HCT116 (cell line): ENCODE results near the gene MYO1B. TPM values are rescaled to one million over a fixed set of nuclear protein-coding genes. Genes with fewer than 3 reads are reported as not detected.

Source experiments
- ATAC-seq: fragments of 200-7000 bp; cut with Tn5 transposase; 2 replicates; pipeline ENCODE4 v1.9.1; 2020; ENCODE audit warnings: mild to moderate bottlenecking, moderate library complexity
- BruUV-seq: library from RNA; stranded (reverse); fragments of 400-500 nt; replicated peaks from 2 replicates; lab custom pipeline; 2021; lab: Mats Ljungman, UMichigan
- CTCF ChIA-PET: fragments of 300-600 bp; sonication (Branson Sonifier 250); formaldehyde crosslinking; loops from one replicate; lab custom pipeline; 2021; ENCODE audit warnings: antibody characterized with exemption; lab: Charles Lee
- POLR2A ChIA-PET: fragments of 300-600, 350-600 bp; sonication (Branson Sonifier 250); formaldehyde crosslinking; loops from one replicate; lab custom pipeline; 2021; ENCODE audit warnings: antibody characterized with exemption; lab: Charles Lee
- RAD21 ChIA-PET, 2 experiments: fragments of 300-600 bp; sonication (Branson Sonifier 250); formaldehyde crosslinking; loops; one replicate each; lab custom pipeline; 2023; ENCODE audit warnings: low total read pairs in 2 of 2; ENCODE audit not compliant: uncharacterized antibody in 2 of 2, unreplicated experiment in 2 of 2, low non-redundant PET in 1 of 2; lab: Charles Lee
- DNase-seq: peaks from one replicate; pipeline ENCODE4 v3.0.0-alpha.2; 2010; ENCODE audit warnings: low read depth, low spot score
- H2AFZ ChIP-seq: fragments of 200-600 bp; shearing (Covaris generic), sonication (generic); 2 replicates; pipeline ENCODE4 v1.6.1; 2017; ENCODE audit warnings: low read depth, mixed run types, mixed read lengths, antibody characterized with exemption, low read length; ENCODE audit not compliant: poor library complexity, severe bottlenecking
- H3K27ac ChIP-seq: 2 replicates; pipeline ENCODE4 v1.5.1; 2012; ENCODE audit warnings: low read depth, low read length
- H3K27me3 ChIP-seq: fragments of 200-600 bp; sonication (generic); 2 replicates; pipeline ENCODE4 v1.6.1; 2016; ENCODE audit warnings: mixed run types, low read length, mixed read lengths; ENCODE audit not compliant: insufficient read depth
- H3K36me3 ChIP-seq, 2 experiments: fragments of 200-500 bp in 1 of 2; fragments of 200-600 bp in 1 of 2; sonication (Bioruptor generic) in 1 of 2; sonication (generic) in 1 of 2; 2 replicates each; pipeline versions ENCODE4 v1.5.1 to v1.6.1; 2014 to 2016; ENCODE audit warnings: low read length in 2 of 2, inconsistent platforms in 1 of 2, mixed read lengths in 1 of 2, mixed run types in 1 of 2; ENCODE audit not compliant: insufficient read depth in 2 of 2, control insufficient read depth in 1 of 2
- H3K4me1 ChIP-seq, 2 experiments: fragments of 200-600 bp in 1 of 2; sonication (generic) in 1 of 2; 2 replicates each; pipeline versions ENCODE4 v1.5.1 to v1.6.1; 2012 to 2017; ENCODE audit warnings: low read length in 2 of 2, inconsistent platforms in 1 of 2, mild to moderate bottlenecking in 1 of 2, mixed read lengths in 1 of 2, mixed run types in 1 of 2, moderate library complexity in 1 of 2; ENCODE audit not compliant: insufficient read depth in 2 of 2, control insufficient read depth in 1 of 2
- H3K4me2 ChIP-seq: fragments of 200-600 bp; sonication (generic); 2 replicates; pipeline ENCODE4 v1.6.1; 2017; ENCODE audit warnings: mixed run types, low read length, mixed read lengths
- H3K4me3 ChIP-seq, 2 experiments: fragments of 200-600 bp in 1 of 2; sonication (generic) in 1 of 2; replicated peaks in 1 of 2; 2 replicates each; pipeline ENCODE4 v1.5.1; 2011 to 2016; ENCODE audit warnings: low read length in 2 of 2, control low read depth in 1 of 2, low read depth in 1 of 2, mild to moderate bottlenecking in 1 of 2, mixed read lengths in 1 of 2, mixed run types in 1 of 2
- H3K79me2 ChIP-seq: fragments of 200-600 bp; sonication (generic); 2 replicates; pipeline ENCODE4 v1.6.1; 2017; ENCODE audit warnings: mild to moderate bottlenecking, mixed run types, low read length, moderate library complexity, mixed read lengths; ENCODE audit not compliant: insufficient read depth
- H3K9ac ChIP-seq: fragments of 200-600 bp; sonication (generic); 2 replicates; pipeline ENCODE4 v1.6.1; 2016; ENCODE audit warnings: low read length, mixed read lengths
- H3K9me2 ChIP-seq: fragments of 200-600 bp; sonication (generic), shearing (Covaris generic); 2 replicates; pipeline ENCODE4 v1.6.1; 2017; ENCODE audit warnings: mixed run types, mild to moderate bottlenecking, moderate library complexity; ENCODE audit not compliant: insufficient read depth
- H3K9me3 ChIP-seq, 2 experiments: fragments of 200-500 bp in 1 of 2; fragments of 200-600 bp in 1 of 2; sonication (Bioruptor generic) in 1 of 2; sonication (generic) in 1 of 2; 2 replicates each; pipeline ENCODE4 v1.6.1; 2014 to 2017; ENCODE audit warnings: low read length in 2 of 2, mixed read lengths in 2 of 2, inconsistent platforms in 1 of 2, low read depth in 1 of 2, mild to moderate bottlenecking in 1 of 2, mixed run types in 1 of 2, moderate library complexity in 1 of 2; ENCODE audit not compliant: control insufficient read depth in 1 of 2, insufficient read depth in 1 of 2
- H4K20me1 ChIP-seq: fragments of 200-600 bp; sonication (generic), shearing (Covaris generic); 2 replicates; pipeline ENCODE4 v1.6.1; 2017; ENCODE audit warnings: mixed run types, mild to moderate bottlenecking, moderate library complexity; ENCODE audit not compliant: insufficient read depth
- CEBPB ChIP-seq: IDR thresholded peaks from 2 replicates; pipeline ENCODE4 v1.6.1; 2012; ENCODE audit warnings: low read depth
- EZH2phosphoT487 ChIP-seq: fragments of 200-600 bp; IDR thresholded peaks from 2 replicates; pipeline ENCODE4 v1.6.1; 2018; ENCODE audit warnings: antibody characterized with exemption, borderline replicate concordance
- FOSL1 ChIP-seq: IDR thresholded peaks from 2 replicates; pipeline ENCODE4 v1.6.1; 2012; ENCODE audit warnings: low read depth
- JUND ChIP-seq: IDR thresholded peaks from 2 replicates; pipeline ENCODE4 v1.6.1; 2012
- RAD21 ChIP-seq: IDR thresholded peaks from 2 replicates; pipeline ENCODE4 v1.6.1; 2012; ENCODE audit warnings: low read depth, mild to moderate bottlenecking
- SIN3A ChIP-seq: IDR thresholded peaks from 2 replicates; pipeline ENCODE4 v1.6.1; 2012; ENCODE audit warnings: low read depth
- SP1 ChIP-seq: IDR thresholded peaks from 2 replicates; pipeline ENCODE4 v1.6.1; 2012; ENCODE audit warnings: low read depth
- intact Hi-C: fragments of 100-400 bp; cut with micrococcal nuclease; formaldehyde crosslinking; loops from 2 replicates; pipeline ENCODE4 v1.10.0; 2022
- total RNA-seq: library from RNA; stranded (reverse); gene quantifications from one replicate; pipeline ENCODE4 v1.2.1, GENCODE V29; 2021; ENCODE audit not compliant: unreplicated experiment
- TF ChIP-seq, protein P1 (sequence below): IDR thresholded peaks from 2 replicates; pipeline ENCODE4 v1.6.1; 2012
- TF ChIP-seq, protein P2 (sequence below): IDR thresholded peaks from 2 replicates; pipeline ENCODE4 v1.6.1; 2012
- TF ChIP-seq, protein P3 (sequence below): IDR thresholded peaks from 2 replicates; pipeline ENCODE4 v1.6.1; 2011; ENCODE audit warnings: mild to moderate bottlenecking, low read length, moderate library complexity; ENCODE audit not compliant: insufficient replicate concordance; ENCODE audit errors: extremely low read depth
- TF ChIP-seq, protein P4 (sequence below), 3 experiments: fragments of 200-600 bp in 1 of 3; sonication (generic) in 1 of 3; IDR thresholded peaks in 2 of 3; conservative IDR thresholded peaks in 1 of 3; 2 replicates each; pipeline ENCODE4 v1.5.1; 2012 to 2017; ENCODE audit warnings: low read depth in 2 of 3, low read length in 2 of 3, antibody characterized with exemption in 1 of 3, borderline replicate concordance in 1 of 3, control low read depth in 1 of 3, mild to moderate bottlenecking in 1 of 3, mixed read lengths in 1 of 3, mixed run types in 1 of 3, moderate library complexity in 1 of 3; ENCODE audit not compliant: insufficient read depth in 1 of 3

MYO1B gene
- total RNA-seq, 1 experiment from 2014 or later: 51.7 TPM

DNA sequence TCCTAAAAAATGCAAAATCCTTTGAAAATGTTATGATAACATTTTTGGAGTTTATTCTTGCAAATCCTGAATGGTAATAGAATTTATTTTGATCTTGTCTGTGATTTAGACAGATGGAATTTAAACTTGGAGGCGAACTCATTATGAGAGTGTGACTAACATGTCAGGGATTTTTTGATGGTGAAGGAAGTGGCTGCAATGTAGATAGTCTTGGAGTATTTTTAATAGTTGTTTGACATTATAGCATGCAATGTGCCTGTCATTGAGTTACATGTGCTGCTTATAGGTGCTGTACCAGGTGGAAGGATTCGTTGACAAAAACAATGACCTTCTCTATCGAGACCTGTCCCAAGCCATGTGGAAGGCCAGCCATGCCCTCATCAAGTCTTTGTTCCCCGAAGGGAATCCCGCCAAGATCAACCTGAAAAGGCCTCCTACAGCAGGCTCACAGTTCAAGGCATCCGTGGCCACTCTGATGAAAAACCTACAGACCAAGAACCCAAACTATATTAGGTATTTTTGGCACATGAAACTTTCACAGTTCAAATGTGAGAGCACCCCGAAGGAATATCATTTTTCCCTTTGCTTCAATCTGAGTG lies 141.8 kb downstream of the MYO1B start:
- H3K4me1 ChIP-seq: peaks cover 0 to 25% of the 10 kb centered on the region in 2 experiments; a peak in 3 of 4 replicates
- H3K9me2 ChIP-seq: no peaks in the 10 kb centered on the region
- H3K9ac ChIP-seq: no peak overlapping the region
- peak overlapping the region; percentile 48 for H3K4me2 ChIP-seq
- peak overlapping the region; percentile 21; the same call in 1 of the 2 replicates for H3K27ac ChIP-seq
- no peaks in the 10 kb centered on the region for H3K27me3 ChIP-seq
- H3K36me3 ChIP-seq: peaks cover 12 to 16% of the 10 kb centered on the region in 2 experiments; a peak in 3 of 4 replicates
- ChIA-PET CTCF (no interaction called here), POLR2A (no interaction called here), RAD21 (no interaction called here)
- H4K20me1 ChIP-seq: no peaks in the 10 kb centered on the region
- no peak overlapping the region for H3K4me3 ChIP-seq
- H3K79me2 ChIP-seq: no peaks in the 10 kb centered on the region
- peak; percentile 63 for ATAC-seq
- BruUV-seq: no TSS peak
- DNase-seq: no peak
- intact Hi-C loops: no loop called here
- H3K9me3 ChIP-seq: no peaks in the 10 kb centered on the region
- TF ChIP-seq, protein P1, sequence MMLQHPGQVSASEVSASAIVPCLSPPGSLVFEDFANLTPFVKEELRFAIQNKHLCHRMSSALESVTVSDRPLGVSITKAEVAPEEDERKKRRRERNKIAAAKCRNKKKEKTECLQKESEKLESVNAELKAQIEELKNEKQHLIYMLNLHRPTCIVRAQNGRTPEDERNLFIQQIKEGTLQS: no peak
- TF ChIP-seq RAD21 (no peak), JUND (peak; percentile 45; the same call in 1 of the 2 replicates), SIN3A (no peak), EZH2phosphoT487 (no peak), SP1 (peak; percentile 24; the same call in 1 of the 2 replicates), FOSL1 (peak; percentile 38; the same call in 1 of the 2 replicates), CEBPB (no peak)
- TF ChIP-seq, protein P2, sequence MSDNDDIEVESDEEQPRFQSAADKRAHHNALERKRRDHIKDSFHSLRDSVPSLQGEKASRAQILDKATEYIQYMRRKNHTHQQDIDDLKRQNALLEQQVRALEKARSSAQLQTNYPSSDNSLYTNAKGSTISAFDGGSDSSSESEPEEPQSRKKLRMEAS: peak; percentile 37; the same call in 1 of the 2 replicates
- TF ChIP-seq, protein P3, sequence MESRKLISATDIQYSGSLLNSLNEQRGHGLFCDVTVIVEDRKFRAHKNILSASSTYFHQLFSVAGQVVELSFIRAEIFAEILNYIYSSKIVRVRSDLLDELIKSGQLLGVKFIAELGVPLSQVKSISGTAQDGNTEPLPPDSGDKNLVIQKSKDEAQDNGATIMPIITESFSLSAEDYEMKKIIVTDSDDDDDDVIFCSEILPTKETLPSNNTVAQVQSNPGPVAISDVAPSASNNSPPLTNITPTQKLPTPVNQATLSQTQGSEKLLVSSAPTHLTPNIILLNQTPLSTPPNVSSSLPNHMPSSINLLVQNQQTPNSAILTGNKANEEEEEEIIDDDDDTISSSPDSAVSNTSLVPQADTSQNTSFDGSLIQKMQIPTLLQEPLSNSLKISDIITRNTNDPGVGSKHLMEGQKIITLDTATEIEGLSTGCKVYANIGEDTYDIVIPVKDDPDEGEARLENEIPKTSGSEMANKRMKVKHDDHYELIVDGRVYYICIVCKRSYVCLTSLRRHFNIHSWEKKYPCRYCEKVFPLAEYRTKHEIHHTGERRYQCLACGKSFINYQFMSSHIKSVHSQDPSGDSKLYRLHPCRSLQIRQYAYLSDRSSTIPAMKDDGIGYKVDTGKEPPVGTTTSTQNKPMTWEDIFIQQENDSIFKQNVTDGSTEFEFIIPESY: no peak
- TF ChIP-seq, protein P4, sequence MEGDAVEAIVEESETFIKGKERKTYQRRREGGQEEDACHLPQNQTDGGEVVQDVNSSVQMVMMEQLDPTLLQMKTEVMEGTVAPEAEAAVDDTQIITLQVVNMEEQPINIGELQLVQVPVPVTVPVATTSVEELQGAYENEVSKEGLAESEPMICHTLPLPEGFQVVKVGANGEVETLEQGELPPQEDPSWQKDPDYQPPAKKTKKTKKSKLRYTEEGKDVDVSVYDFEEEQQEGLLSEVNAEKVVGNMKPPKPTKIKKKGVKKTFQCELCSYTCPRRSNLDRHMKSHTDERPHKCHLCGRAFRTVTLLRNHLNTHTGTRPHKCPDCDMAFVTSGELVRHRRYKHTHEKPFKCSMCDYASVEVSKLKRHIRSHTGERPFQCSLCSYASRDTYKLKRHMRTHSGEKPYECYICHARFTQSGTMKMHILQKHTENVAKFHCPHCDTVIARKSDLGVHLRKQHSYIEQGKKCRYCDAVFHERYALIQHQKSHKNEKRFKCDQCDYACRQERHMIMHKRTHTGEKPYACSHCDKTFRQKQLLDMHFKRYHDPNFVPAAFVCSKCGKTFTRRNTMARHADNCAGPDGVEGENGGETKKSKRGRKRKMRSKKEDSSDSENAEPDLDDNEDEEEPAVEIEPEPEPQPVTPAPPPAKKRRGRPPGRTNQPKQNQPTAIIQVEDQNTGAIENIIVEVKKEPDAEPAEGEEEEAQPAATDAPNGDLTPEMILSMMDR (IDR thresholded peaks at IDR 0.05 in 2 of 3, conservative IDR thresholded peaks at IDR 0.05 in 1 of 3; ENCODE audit: borderline replicate concordance in 1 of 3, insufficient read depth in 1 of 3, low read depth in 2 of 3, low read length in 2 of 3): no peak
- H2AFZ ChIP-seq: no peak overlapping the region
